Smooth muscle cell (in vitro differentiated cells): ENCODE data around the gene SHC1. TPM values are rescaled to one million over a fixed set of nuclear protein-coding genes. Genes with fewer than 3 reads are reported as not detected.

Source experiments
- DNase-seq: peaks from one replicate; lab custom pipeline; 2025; ENCODE audit not compliant: unreplicated experiment; lab: John Stamatoyannopoulos, UW
- H2AFZ ChIP-seq: fragments of 200-600 bp; sonication (generic); 2 replicates; pipeline ENCODE4 v1.6.0; 2016; ENCODE audit warnings: antibody characterized with exemption, low read depth, mild to moderate bottlenecking
- H3F3A ChIP-seq: fragments of 200-600 bp; sonication (generic); 2 replicates; pipeline ENCODE4 v1.6.0; 2017; ENCODE audit warnings: antibody characterized with exemption, low read depth
- H3K27ac ChIP-seq: fragments of 200-600 bp; sonication (generic); 2 replicates; pipeline ENCODE4 v1.5.1; 2016; ENCODE audit warnings: low read depth, mild to moderate bottlenecking
- H3K27me3 ChIP-seq: fragments of 200-600 bp; sonication (generic); 2 replicates; pipeline ENCODE4 v1.6.1; 2016; ENCODE audit warnings: low read depth, mild to moderate bottlenecking
- H3K36me3 ChIP-seq: fragments of 200-600 bp; sonication (generic); 2 replicates; pipeline ENCODE4 v1.5.1; 2016; ENCODE audit warnings: low read depth
- H3K4me1 ChIP-seq: fragments of 200-600 bp; sonication (generic); 2 replicates; pipeline ENCODE4 v1.5.1; 2016; ENCODE audit warnings: low read depth
- H3K4me2 ChIP-seq: fragments of 200-600 bp; sonication (generic); 2 replicates; pipeline ENCODE4 v1.6.0; 2016; ENCODE audit warnings: mild to moderate bottlenecking
- H3K4me3 ChIP-seq: fragments of 200-600 bp; sonication (generic); 2 replicates; pipeline ENCODE4 v1.5.1; 2016; ENCODE audit warnings: mild to moderate bottlenecking
- H3K79me2 ChIP-seq: fragments of 200-600 bp; sonication (generic); 2 replicates; pipeline ENCODE4 v1.6.0; 2016; ENCODE audit warnings: low read depth, mild to moderate bottlenecking
- H3K9ac ChIP-seq: fragments of 200-600 bp; sonication (generic); 2 replicates; pipeline ENCODE4 v1.6.0; 2016; ENCODE audit warnings: low read depth
- H3K9me3 ChIP-seq: fragments of 200-600 bp; sonication (generic); replicated peaks from 2 replicates; pipeline ENCODE4 v1.5.1; 2016; ENCODE audit warnings: low read depth
- H4K20me1 ChIP-seq: fragments of 200-600 bp; sonication (generic); 2 replicates; pipeline ENCODE4 v1.6.0; 2016; ENCODE audit warnings: low read depth
- CTCF ChIP-seq: fragments of 200-600 bp; sonication (generic); IDR thresholded peaks from 2 replicates; pipeline ENCODE4 v1.5.1; 2017; ENCODE audit warnings: borderline replicate concordance, mild to moderate bottlenecking, antibody characterized with exemption; ENCODE audit not compliant: insufficient read depth, poor library complexity, severe bottlenecking
- WGBS: methylation state at CpG from one replicate; pipeline ENCODE4 v1.1.7; 2016; ENCODE audit warnings: low lambda C conversion rate; 5-methylcytosine and 5-hydroxymethylcytosine counted together
- polyA plus RNA-seq: library from polyadenylated mRNA; unstranded; fragments of >200 nt; fragmentation: Nextera tagmentation; extraction: Ambion mirVana; gene quantifications from 2 replicates; pipeline ENCODE4 v1.2.1, GENCODE V29; 2016
- total RNA-seq: library from RNA; depleted of rRNA; stranded (reverse); fragments of >200 nt; gene quantifications from 2 replicates; pipeline ENCODE4 v1.2.3, GENCODE V29; 2014

Gene SHC1
- total and polyA plus RNA-seq, 2 experiments from 2014 or later: 207 to 249 TPM

GRCh38 chr1:154948079-154948478, 22.5 kb downstream of the SHC1 start:
- no peak overlapping the region for H2AFZ ChIP-seq
- WGBS: 97% methylated on average over 11 of the region's 11 CpGs
- peaks cover 18% of the 10 kb centered on the region for H4K20me1 ChIP-seq
- no peak overlapping the region for H3K4me2 ChIP-seq
- H3K4me3 ChIP-seq: no peak overlapping the region
- no peaks in the 10 kb centered on the region for H3K4me1 ChIP-seq
- H3K27me3 ChIP-seq: no peaks in the 10 kb centered on the region
- H3F3A ChIP-seq: no peaks in the 10 kb centered on the region
- no peak overlapping the region for H3K9ac ChIP-seq
- H3K9me3 ChIP-seq: no peaks in the 10 kb centered on the region
- TF ChIP-seq CTCF: no peak
- H3K79me2 ChIP-seq: no peaks in the 10 kb centered on the region
- H3K27ac ChIP-seq: no peak overlapping the region
- no peak for DNase-seq
- H3K36me3 ChIP-seq: no peaks in the 10 kb centered on the region

DNA sequence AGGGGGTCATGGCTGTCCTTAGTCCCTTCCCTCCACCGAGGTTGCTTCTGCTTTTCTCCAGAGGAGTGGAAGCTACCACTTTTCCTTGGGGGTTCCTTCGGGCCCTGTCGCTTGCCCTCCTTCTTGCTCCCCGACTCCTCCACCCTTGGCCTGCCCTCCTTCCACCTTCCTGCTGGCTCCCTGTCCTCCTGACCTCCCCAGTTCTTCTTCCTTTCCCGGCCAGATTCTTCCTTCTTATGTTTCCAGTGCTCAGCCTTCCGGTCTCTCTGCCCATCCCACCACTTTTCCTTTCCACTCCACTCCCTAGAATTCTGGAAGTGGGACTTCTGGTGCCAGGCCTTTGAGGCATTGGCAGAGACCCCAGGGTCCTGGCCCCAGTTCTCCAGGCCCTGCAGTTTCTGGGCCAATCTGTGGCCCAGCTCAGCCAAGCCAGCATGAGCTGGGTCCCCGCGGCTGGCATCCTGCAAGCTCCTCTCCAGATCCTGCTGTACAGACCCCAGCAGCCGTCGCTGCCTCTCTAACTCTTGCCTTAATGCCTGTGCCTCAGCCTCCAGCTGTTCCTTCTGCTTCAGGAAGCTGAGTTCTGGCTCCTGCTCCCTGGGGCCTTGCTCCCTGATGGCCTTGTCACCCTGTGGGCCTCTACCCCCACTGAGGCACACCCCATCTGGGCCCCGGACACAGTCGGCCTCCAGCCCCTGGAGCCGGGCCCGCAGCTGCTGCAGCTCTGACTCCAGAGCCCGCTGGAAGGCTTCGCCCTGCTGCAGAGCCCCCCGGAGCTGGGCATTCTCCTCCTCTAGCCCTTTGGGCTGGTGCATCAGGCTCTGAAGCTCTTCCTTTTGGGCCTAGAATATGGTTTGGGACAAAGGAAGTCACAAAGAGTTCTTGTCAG, 24.3 kb downstream of the SHC1 start:
- no peak for DNase-seq
- Histone ChIP-seq H3K4me2 (no peak overlapping the region), H4K20me1 (peaks cover 4% of the 10 kb centered on the region), H3K27me3 (no peaks in the 10 kb centered on the region), H3K79me2 (no peaks in the 10 kb centered on the region), H3K36me3 (no peaks in the 10 kb centered on the region), H3F3A (no peaks in the 10 kb centered on the region), H3K4me1 (peaks cover 2% of the 10 kb centered on the region), H3K9me3 (no peaks in the 10 kb centered on the region), H3K4me3 (no peak overlapping the region), H2AFZ (no peak overlapping the region), H3K9ac (no peak overlapping the region), H3K27ac (no peak overlapping the region)
- no peak for TF ChIP-seq CTCF
- WGBS: 97% methylated on average over 17 of the region's 17 CpGs

- Histone ChIP-seq H3K36me3 (no peaks in the 10 kb centered on the region), H3K4me1 (peaks cover 10% of the 10 kb centered on the region), H3K27ac (no peak overlapping the region), H4K20me1 (no peaks in the 10 kb centered on the region), H2AFZ (no peak overlapping the region), H3K4me3 (no peak overlapping the region), H3K27me3 (no peaks in the 10 kb centered on the region), H3K79me2 (no peaks in the 10 kb centered on the region), H3F3A (no peaks in the 10 kb centered on the region), H3K4me2 (no peak overlapping the region), H3K9ac (no peak overlapping the region), H3K9me3 (no peaks in the 10 kb centered on the region)
- DNase-seq: no peak
- TF ChIP-seq CTCF: no peak
- WGBS: 87% methylated on average over 15 of the region's 15 CpGs
Measured at GRCh38 chr1:154945160-154945961, 25.2 kb downstream of the SHC1 start.
